Ovary (tissue), 9 donors: ENCODE measurements around the gene EXT2. TPM values are rescaled to one million over a fixed set of nuclear protein-coding genes. Genes with fewer than 3 reads are reported as not detected.

Experiments
- DNase-seq, 5 donors: peaks; one replicate each; pipeline ENCODE4 v3.0.0-alpha.2; 2019 to 2020
- H3K27ac ChIP-seq, 2 donors: fragments of 200-600 bp; one replicate each; pipeline versions ENCODE4 v1.5.1 to v1.8.0; 2019 to 2022
- H3K27me3 ChIP-seq: fragments of 200-600 bp; one replicate; pipeline ENCODE4 v1.8.0; 2022
- H3K36me3 ChIP-seq: fragments of 200-600 bp; sonication (generic); one replicate; pipeline ENCODE4 v1.5.1; 2019
- H3K4me1 ChIP-seq: one replicate; pipeline ENCODE4 v1.8.1; 2013; ENCODE audit warnings: mild to moderate bottlenecking, moderate library complexity; ENCODE audit not compliant: insufficient read depth
- H3K4me3 ChIP-seq: fragments of 200-600 bp; sonication (generic); one replicate; pipeline ENCODE4 v1.5.1; 2017
- H3K9me3 ChIP-seq, 2 donors: fragments of 200-600 bp in 1 of 2; sonication (generic) in 1 of 2; one replicate each; pipeline versions ENCODE4 v1.5.1 to v1.8.1; 2013 to 2019; ENCODE audit warnings: mild to moderate bottlenecking in 1 of 2, moderate library complexity in 1 of 2
- EP300 ChIP-seq: sonication (generic); formaldehyde crosslinking; IDR thresholded peaks from one replicate; pipeline ENCODE4 v1.6.1; 2017; ENCODE audit warnings: antibody characterized with exemption
- POLR2A ChIP-seq: fragments of 450-650 bp; IDR thresholded peaks from one replicate; pipeline ENCODE4 v1.6.1; 2017; ENCODE audit warnings: antibody characterized with exemption, mild to moderate bottlenecking, moderate library complexity
- WGBS, 3 donors: extraction: QIAGEN DNeasy Blood & Tissue Kit in 1 of 3; methylation state at CpG; one replicate each; pipeline versions ENCODE4 v1.1.5 to v1.1.7; 2013 to 2017; 5-methylcytosine and 5-hydroxymethylcytosine counted together
- intact Hi-C, 4 donors: fragments of 100-400 bp; cut with DNase I; formaldehyde crosslinking; loops; one replicate each; pipeline versions ENCODE4 v1.11.0 to v1.15.1; 2022 to 2023
- polyA plus RNA-seq, 2 donors: library from polyadenylated mRNA; stranded (reverse); fragments of 200-250 nt in 1 of 2; fragments of 350-450 nt in 1 of 2; fragmentation: Illumina TruSeq in 1 of 2; extraction: RNeasy Lipid Tissue Mini Kit (QIAGEN cat#74804) in 1 of 2; gene quantifications; one replicate each; pipeline ENCODE4 v1.2.3, GENCODE V29; 2013 to 2014
- total RNA-seq, 7 donors: library from RNA; depleted of rRNA in 2 of 7; stranded (reverse); fragments of >200 nt in 2 of 7; fragmentation: NEBNext Ultra II Directional in 3 of 7; extraction: Animal tissue kit (Norgen Biotek cat#: 25700) in 3 of 7; gene quantifications; one replicate each; pipeline versions ENCODE4 v1.1.0 to v1.2.4, GENCODE V29; 2016 to 2023
- TF ChIP-seq, protein P1 (sequence below), 3 donors: fragments of 450-650 bp in 2 of 3; fragments of 200-600 bp in 1 of 3; IDR thresholded peaks; one replicate each; pipeline versions ENCODE4 v1.5.1 to v1.8.0; 2016 to 2022; ENCODE audit warnings: antibody characterized with exemption in 3 of 3, mild to moderate bottlenecking in 1 of 3
- donor health status: DM: no; HTN: no; CAD: no; lungs with moderate emphysema.
- donor health status: DM: no; HTN: no; CAD: no.
- donor health status: Bipolar disorder and iron deficiency.
- donor health status: DM: yes; HTN: yes; CAD: no.
- donor health status: DM: no; HTN: no; CAD: no.
- donor health status: DM: yes; HTN: yes; CAD: no.

Gene EXT2
- total and polyA plus RNA-seq, 9 donors, result 38.0 to 88.8 (median 47.1) TPM

DNA sequence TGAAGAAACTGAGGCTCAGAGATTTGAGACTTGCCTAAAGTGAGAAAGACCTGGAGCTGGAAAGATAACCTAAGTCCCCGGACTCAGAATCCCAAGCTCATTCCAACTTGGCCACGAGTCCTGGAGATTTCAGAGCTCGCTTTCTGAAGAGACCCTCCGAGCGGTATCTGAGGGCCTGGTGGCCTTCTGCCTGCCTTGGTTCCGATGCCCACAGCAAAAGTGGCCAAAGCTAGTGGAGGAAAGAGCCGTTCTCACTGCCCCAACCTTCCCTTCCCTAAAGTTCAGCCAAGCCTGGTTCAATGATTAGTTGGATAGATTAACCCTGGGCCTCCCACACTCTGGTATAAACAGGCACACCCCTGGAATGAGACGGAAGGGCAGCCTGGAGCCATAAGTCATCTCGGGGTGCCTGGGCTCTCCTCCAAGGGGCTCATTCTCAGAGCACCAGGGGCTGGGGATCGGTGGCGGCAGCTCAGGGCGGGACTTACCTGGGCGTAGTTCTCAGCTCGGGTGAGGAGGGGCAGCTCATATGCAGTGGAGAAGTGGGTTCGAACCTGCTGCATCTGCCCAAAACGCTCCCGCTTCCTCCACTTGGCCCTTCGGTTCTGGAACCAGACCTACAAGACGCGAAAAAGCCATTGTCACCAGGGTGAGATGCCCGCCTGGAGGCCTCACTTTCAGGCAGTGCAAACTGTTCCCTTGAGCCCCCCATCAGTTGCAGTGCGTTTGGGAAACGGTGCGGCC, 171.7 kb downstream of the EXT2 start:
- Histone ChIP-seq H3K27ac (no peak overlapping the region), H3K36me3 (no peaks in the 10 kb centered on the region), H3K4me3 (no peak overlapping the region), H3K4me1 (no peaks in the 10 kb centered on the region), H3K9me3 (no peaks in the 10 kb centered on the region), H3K27me3 (no peaks in the 10 kb centered on the region)
- WGBS, 3 donors, result 90 to 93% (median 92%) methylated on average over 24 of the region's 24 CpGs
- TF ChIP-seq POLR2A (no peak), EP300 (no peak)
- TF ChIP-seq, protein P1, sequence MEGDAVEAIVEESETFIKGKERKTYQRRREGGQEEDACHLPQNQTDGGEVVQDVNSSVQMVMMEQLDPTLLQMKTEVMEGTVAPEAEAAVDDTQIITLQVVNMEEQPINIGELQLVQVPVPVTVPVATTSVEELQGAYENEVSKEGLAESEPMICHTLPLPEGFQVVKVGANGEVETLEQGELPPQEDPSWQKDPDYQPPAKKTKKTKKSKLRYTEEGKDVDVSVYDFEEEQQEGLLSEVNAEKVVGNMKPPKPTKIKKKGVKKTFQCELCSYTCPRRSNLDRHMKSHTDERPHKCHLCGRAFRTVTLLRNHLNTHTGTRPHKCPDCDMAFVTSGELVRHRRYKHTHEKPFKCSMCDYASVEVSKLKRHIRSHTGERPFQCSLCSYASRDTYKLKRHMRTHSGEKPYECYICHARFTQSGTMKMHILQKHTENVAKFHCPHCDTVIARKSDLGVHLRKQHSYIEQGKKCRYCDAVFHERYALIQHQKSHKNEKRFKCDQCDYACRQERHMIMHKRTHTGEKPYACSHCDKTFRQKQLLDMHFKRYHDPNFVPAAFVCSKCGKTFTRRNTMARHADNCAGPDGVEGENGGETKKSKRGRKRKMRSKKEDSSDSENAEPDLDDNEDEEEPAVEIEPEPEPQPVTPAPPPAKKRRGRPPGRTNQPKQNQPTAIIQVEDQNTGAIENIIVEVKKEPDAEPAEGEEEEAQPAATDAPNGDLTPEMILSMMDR (IDR thresholded peaks at IDR 0.05), result no peak
- intact Hi-C loops, result no loop called here
- DNase-seq, result no peak

DNA sequence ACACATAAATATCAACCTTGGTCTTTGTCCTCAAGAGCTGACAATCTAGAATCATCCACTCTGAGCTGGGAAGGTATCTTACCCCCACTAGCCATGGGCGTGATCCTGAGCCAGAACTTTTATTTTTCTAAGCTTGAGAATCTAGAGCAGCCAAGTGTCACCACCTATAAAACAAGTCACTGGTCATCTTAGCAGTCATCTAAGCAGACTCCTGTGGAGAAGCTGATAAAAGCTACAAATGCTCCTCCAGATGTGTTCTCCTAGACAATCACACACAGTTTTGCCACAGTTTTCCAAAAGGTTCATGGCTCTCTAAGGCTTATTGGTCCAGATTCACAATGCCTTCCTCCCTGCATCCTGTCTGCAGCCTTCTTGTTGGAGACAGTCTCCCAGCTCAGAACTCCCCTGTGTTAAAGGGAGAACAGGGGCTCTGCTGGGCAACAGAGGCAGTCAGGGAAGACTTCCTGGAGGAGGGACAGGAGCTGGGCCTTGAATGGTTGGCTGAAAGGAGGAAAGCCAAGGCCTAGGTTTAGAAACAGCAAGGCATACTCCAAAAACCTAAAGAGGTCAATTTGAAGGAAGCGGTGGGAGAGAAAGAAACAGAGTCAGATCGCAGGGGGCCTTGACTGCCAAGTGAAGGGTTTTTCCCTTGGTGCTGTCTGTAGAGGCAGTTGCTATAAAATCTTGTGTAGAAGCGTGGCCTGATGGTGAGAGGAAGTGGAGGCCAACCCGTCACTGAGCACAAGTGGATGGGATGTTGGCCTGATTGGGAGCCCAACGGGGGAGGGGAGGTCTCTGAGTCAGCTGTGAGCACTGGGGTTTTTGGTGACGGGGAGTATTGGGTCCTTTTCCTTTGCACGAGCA, 172.5 kb downstream of the EXT2 start:
- TF ChIP-seq, protein P1 (IDR thresholded peaks at IDR 0.05), result no peak
- Histone ChIP-seq H3K27me3 (no peaks in the 10 kb centered on the region), H3K4me3 (no peak overlapping the region), H3K27ac (no peak overlapping the region), H3K36me3 (no peaks in the 10 kb centered on the region), H3K4me1 (no peaks in the 10 kb centered on the region), H3K9me3 (no peaks in the 10 kb centered on the region)
- DNase-seq, result no peak
- intact Hi-C loops, result no loop called here
- WGBS, 3 donors, result 83 to 93% (median 93%) methylated on average over 8 of the region's 8 CpGs

DNA sequence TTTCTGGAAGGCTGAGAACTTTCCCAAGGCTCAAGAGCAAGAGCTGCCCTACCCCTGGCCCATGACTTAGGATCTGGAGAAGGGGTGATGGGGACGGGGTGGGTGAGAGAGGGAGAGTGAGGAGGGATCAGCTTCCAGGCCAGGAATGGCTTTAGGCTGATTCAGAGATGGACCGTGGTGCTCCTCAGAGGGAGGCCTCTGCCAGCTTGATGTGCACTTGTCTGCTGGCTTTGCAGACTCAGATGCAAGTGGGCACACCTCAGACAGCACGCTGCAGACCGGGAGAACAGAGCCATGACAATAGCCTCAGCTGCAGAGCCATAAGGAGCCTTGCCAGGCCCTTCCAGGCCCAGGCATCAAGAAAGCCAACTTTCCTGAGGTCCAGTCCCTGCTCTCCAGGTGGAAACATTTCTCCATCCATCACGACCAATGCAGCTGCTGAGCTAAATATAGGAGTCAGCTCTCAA, 173.2 kb downstream of the EXT2 start:
- Histone ChIP-seq H3K27me3 (no peaks in the 10 kb centered on the region), H3K4me1 (no peaks in the 10 kb centered on the region), H3K4me3 (no peak overlapping the region), H3K27ac (no peak overlapping the region), H3K36me3 (no peaks in the 10 kb centered on the region), H3K9me3 (no peaks in the 10 kb centered on the region)
- intact Hi-C loops, result no loop called here
- no peak for TF ChIP-seq POLR2A
- TF ChIP-seq, protein P1 (IDR thresholded peaks at IDR 0.05), result no peak
- TF ChIP-seq EP300, result no peak
- no peak for DNase-seq
- WGBS, 3 donors, result 83 to 92% (median 91%) methylated on average over 5 of the region's 5 CpGs

DNA sequence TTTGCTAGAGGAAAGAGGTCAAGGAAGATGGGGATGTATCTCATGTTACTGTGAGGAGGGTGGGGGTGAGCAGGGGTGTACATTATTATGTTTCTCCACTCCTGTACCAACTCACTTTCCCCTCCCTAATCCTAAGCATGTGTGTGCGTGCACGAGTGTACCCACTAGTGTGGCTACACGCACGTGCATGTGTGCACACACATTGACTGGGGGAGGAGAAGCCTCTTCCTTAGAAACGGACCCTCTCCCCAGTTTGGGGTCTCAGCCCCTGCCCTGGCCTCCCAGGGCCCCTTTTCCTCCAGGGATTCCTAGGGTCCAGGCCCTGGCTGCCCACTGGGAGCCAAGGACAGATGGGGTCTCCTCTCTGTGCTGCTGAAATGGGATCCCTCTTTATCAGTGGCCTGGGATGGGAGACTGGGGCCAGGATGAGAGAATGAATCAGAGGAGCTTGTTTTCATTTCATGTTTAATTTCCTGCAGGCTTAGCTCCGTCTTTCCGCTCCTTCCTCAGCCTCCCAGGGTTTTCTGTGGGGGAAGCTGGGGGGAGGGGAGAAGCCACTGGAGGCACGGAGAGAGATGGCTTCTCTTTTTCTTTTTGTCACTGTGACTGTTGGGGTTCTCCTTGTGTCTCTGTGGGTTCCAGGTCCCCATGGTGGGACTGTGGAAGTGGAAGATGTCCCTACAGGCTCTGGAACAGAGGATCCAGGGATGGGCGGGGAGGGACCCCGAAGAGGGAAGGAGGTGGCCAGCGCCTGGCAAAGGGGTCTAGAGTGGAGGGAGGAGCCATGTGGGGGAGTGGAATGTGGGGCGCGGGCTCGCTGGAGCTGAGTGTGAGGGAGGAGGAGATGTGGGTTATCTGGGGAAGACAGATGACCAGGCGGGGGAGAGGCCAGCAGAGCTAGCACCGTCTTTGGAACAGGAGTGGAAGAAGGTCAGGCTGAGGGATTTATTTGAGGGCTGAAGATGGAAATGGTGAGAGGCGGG, 174.2 kb downstream of the EXT2 start:
- H3K9me3 ChIP-seq, result no peaks in the 10 kb centered on the region
- H3K27me3 ChIP-seq, result no peaks in the 10 kb centered on the region
- H3K27ac ChIP-seq, result peak overlapping the region in 1 of 2 donors; percentile 58
- no peaks in the 10 kb centered on the region for H3K4me1 ChIP-seq
- H3K36me3 ChIP-seq, result no peaks in the 10 kb centered on the region
- 13 to 32% (median 19%) methylated on average over 17 of the region's 17 CpGs for WGBS, 3 donors
- TF ChIP-seq POLR2A, result no peak
- no peak for TF ChIP-seq EP300
- TF ChIP-seq, protein P1 (IDR thresholded peaks at IDR 0.05), result no peak
- H3K4me3 ChIP-seq, result no peak overlapping the region
- intact Hi-C loops, result no loop called here
- peak; percentile 39 to 67 (median 55) for DNase-seq
